ENCODE measurements around the gene UQCC2.

- TF ChIP-seq CTCF (conservative IDR thresholded peaks at IDR 0.05; ENCODE audit: low read length): no peak
- TF ChIP-seq EZH2phosphoT487 (IDR thresholded peaks at IDR 0.05; ENCODE audit: borderline replicate concordance, low read depth, low read length): no peak
Observed at GRCh38 chr6:33664506-33665057, 46.9 kb downstream of the UQCC2 start.
